ENCODE data around the gene ADGRV1. TPM values are rescaled to one million over a fixed set of nuclear protein-coding genes. Genes with fewer than 3 reads are reported as not detected.
A peak's percentile ranks its signal among the peaks of the same experiment; 100 is the strongest.

The ADGRV1 gene
- polyA plus RNA-seq, 1 donor from 2014 or later, result not detected

DNA sequence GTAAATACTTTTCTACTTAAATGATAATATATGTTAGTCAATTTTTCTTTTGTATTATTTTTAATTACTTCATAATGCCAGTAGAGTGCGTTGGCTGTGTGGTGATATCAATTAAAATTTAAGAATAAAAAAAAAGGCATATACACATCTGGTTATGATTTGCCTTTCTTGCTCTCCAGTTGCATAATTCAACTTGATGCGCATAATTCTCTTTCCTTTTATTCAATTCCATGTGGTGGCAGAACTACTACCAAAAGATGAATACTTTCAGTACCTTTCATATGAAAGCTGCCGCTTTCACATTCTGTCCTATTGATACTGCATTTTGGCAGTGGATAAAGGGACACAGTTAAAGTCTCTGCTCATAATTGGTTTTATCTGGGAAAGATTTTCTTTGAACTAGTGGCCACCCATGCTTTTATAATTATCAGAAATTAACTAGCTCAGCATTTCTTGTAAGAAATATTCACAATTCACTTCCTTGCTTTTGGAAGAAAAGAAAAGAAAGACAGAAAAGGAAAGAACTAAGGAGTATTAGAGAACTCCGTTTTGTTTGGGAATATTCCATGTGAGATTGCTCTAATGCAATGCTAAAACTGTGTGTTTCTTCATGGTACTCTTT, 12.3 kb upstream of the ADGRV1 start:
- Mint-ChIP-seq H3K36me3 (no peaks in the 10 kb centered on the region), H3K27ac (no peak overlapping the region), H3K27me3 (peaks cover 16% of the 10 kb centered on the region), H3K4me1 (peaks cover 0 to 3% (median 0%) of the 10 kb centered on the region in 3 donors), H3K4me3 (no peak overlapping the region), H3K9me3 (no peaks in the 10 kb centered on the region)

GRCh38 chr5:90547072-90547536, 11.5 kb upstream of the ADGRV1 start:
- no peak overlapping the region for H3K27ac Mint-ChIP-seq
- H3K27me3 Mint-ChIP-seq, result peaks cover 16% of the 10 kb centered on the region
- H3K4me1 Mint-ChIP-seq, result peaks cover 0 to 7% (median 3%) of the 10 kb centered on the region in 3 donors
- no peaks in the 10 kb centered on the region for H3K9me3 Mint-ChIP-seq
- no peak overlapping the region for H3K4me3 Mint-ChIP-seq
- H3K36me3 Mint-ChIP-seq, result no peaks in the 10 kb centered on the region

- no peaks in the 10 kb centered on the region for H3K36me3 Mint-ChIP-seq
- peaks cover 16% of the 10 kb centered on the region for H3K27me3 Mint-ChIP-seq
- H3K9me3 Mint-ChIP-seq, result no peaks in the 10 kb centered on the region
- H3K4me3 Mint-ChIP-seq, result no peak overlapping the region
- H3K27ac Mint-ChIP-seq, result no peak overlapping the region
- H3K4me1 Mint-ChIP-seq, result peaks cover 0 to 7% (median 3%) of the 10 kb centered on the region in 3 donors
Observed at GRCh38 chr5:90548069-90548593, 10.5 kb upstream of the ADGRV1 start.

DNA sequence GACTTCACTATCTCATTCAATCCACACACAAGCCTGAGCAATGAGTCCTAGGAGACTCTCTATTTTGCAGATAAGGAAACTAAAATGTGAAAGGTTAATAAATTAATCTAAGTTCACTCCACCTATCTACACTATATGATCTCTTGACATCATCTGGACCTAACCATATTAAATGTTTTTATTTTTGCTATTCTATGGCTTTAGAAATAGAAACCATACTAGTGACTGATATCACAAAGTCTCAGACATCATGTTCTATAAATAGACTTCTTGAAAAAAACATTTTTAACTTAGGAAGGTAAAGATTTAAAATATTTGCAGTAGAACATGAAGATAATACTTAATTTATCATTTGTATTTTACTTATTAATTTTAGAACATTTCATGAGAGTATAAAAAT, 9.4 kb upstream of the ADGRV1 start:
- H3K27ac Mint-ChIP-seq, result no peak overlapping the region
- H3K27me3 Mint-ChIP-seq, result peaks cover 16% of the 10 kb centered on the region
- peaks cover 0 to 7% (median 3%) of the 10 kb centered on the region in 3 donors for H3K4me1 Mint-ChIP-seq
- no peak overlapping the region for H3K4me3 Mint-ChIP-seq
- H3K9me3 Mint-ChIP-seq, result no peaks in the 10 kb centered on the region
- H3K36me3 Mint-ChIP-seq, result peaks cover 2% of the 10 kb centered on the region

DNA sequence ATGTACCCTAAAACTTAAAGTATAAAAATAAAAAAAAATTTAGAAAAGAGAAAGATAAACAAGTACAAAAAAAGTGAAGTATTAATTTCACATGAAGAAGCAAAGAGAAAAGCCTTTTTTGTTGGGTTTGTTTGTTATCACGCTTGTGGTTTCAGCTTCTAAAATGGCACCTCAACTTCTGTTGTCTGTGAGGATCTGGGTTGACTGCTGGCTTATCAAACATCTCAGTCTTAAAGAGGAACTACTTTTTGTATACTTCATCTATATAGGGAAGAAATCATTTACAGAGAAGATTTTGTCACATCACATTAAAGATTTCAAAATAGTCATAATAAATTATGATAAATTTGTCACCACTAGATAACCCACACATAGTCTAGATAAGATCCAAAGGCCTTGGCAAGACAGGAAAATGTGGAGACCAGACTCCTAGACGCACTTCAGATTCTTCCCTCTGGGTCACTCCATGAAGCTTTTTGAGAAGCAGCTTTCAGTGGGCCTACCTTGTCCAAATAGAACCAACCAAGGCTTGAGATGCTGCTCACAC, 8.8 kb upstream of the ADGRV1 start:
- no peak overlapping the region for H3K4me3 Mint-ChIP-seq
- H3K9me3 Mint-ChIP-seq, result no peaks in the 10 kb centered on the region
- H3K36me3 Mint-ChIP-seq, result peaks cover 2% of the 10 kb centered on the region
- H3K27ac Mint-ChIP-seq, result no peak overlapping the region
- H3K4me1 Mint-ChIP-seq, result peaks cover 0 to 7% (median 3%) of the 10 kb centered on the region in 3 donors
- H3K27me3 Mint-ChIP-seq, result peaks cover 19% of the 10 kb centered on the region

DNA sequence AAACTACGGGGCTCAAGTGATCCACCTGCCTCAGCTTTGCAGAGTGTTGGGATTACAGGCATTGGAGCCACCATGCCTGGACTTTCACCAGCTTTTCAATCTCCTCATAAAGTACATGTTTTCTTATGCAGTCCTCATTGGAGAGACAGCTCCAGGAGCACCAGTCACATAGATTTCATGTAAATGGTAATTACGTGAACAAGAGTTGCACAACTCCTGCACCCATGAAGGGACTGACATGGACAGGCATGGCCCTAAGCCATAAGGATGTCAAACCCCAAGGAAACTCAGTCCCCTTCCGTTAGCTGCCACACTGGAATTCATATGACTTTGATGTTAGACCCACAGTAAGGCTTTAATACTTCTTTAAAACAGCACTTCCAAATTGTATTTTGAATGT, 7.6 kb upstream of the ADGRV1 start:
- Mint-ChIP-seq H3K27me3 (peaks cover 18% of the 10 kb centered on the region), H3K4me1 (peaks cover 0 to 7% (median 3%) of the 10 kb centered on the region in 3 donors), H3K36me3 (peaks cover 2% of the 10 kb centered on the region), H3K4me3 (no peak overlapping the region), H3K27ac (no peak overlapping the region), H3K9me3 (no peaks in the 10 kb centered on the region)

DNA sequence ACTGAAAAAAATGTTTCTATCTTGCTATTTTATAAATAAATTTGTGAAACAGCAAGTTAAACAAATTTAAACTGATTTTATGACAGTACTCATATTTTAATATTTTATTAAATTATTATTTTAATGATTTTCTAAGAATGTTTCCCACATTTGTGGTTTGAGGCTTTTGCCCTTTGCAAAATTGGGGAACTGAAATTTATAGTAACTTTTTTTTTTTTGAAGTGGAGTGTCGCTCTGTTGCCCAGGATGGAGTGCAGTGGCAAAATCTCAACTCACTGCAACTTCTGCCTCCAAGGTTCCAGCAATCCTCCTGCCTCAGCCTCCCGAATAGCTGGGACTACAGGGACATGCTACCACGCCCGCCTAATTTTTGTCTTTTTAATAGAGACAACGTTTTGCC, 7.2 kb upstream of the ADGRV1 start:
- H3K27ac Mint-ChIP-seq, result peak overlapping the region in 1 of 3 donors; percentile 14
- peaks cover 2% of the 10 kb centered on the region for H3K36me3 Mint-ChIP-seq

DNA sequence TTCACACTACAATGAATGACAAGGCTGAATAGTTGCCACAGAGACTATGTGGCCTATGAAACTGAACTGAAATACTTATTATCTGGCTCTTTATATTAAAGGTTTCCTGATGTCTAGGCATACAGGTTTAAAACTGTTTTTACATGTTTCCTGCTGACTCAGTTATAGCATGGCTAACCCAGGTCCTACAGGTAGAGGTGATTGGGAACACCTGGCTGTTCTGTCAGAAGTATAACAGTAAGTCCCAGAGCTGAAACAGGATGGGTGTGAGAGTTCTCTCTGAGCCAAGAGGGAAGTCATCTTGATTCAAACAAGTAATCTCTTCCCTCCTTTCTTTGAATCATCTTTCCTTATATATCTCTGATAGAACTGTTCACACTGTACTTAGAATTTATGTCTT, 4.9 kb upstream of the ADGRV1 start:
- Mint-ChIP-seq H3K9me3 (no peaks in the 10 kb centered on the region), H3K4me1 (peaks cover 4 to 12% (median 6%) of the 10 kb centered on the region in 3 donors), H3K27ac (no peak overlapping the region), H3K27me3 (peaks cover 32% of the 10 kb centered on the region), H3K36me3 (peaks cover 2% of the 10 kb centered on the region), H3K4me3 (no peak overlapping the region)

More for the DNA sequence above, 7.2 kb upstream of the ADGRV1 start:
- Mint-ChIP-seq H3K27me3 (peaks cover 20% of the 10 kb centered on the region), H3K4me3 (no peak overlapping the region), H3K4me1 (peaks cover 0 to 7% (median 3%) of the 10 kb centered on the region in 3 donors), H3K9me3 (no peaks in the 10 kb centered on the region)

DNA sequence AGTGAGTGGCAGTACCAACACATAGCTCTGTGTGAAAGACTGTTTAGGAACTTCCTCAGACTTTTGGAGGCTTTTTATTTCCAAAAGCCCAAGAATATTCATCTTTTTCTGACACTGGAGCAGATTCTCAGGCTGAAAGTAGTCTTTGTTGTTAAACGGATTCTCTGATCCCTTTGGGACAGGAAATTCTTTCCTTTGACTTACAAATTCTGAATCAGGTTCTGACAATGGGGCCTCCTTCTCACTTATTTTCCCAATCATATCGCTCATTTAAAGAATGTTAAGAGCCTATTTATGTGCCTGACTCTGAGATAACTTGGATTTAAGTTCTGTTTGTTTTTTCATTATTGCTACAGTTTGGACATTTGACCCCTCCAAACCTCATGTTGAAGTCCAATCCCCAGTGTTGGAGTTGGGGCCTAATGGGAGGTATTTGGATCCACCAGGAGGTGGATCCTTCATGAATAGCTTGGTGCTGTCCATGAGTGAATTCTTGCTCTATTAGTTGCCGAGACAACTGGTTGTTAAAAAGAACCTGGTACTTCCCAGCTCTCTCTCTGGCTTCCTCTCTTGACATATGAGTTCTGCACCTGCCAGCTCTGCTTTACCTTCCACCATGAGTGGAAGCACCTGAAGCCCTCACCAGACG, 4.1 kb upstream of the ADGRV1 start:
- H3K27me3 Mint-ChIP-seq, result peaks cover 34% of the 10 kb centered on the region
- no peaks in the 10 kb centered on the region for H3K9me3 Mint-ChIP-seq
- no peak overlapping the region for H3K4me3 Mint-ChIP-seq
- H3K27ac Mint-ChIP-seq, result no peak overlapping the region
- H3K4me1 Mint-ChIP-seq, result peaks cover 4 to 15% (median 7%) of the 10 kb centered on the region in 3 donors
- H3K36me3 Mint-ChIP-seq, result peaks cover 2% of the 10 kb centered on the region

DNA sequence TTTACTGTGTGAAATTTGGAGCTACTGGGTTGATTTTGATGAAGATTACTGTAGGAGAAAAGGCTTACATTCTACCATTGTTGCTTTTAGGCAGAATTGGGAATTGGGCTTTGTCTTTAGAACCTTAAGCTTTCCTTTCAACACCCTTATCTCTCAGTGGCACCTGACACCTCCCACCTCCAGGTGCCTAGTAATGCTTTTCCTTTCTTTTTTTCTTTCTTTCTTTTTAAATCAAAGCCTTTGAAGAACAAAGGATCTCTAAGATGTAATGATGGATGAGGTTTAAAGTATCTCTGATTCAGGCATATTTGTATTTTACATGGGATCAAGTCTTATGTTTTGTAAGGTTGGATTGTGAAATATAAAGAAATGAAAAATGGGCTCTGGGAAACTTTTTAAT, 2.9 kb upstream of the ADGRV1 start:
- Mint-ChIP-seq H3K4me3 (no peak overlapping the region), H3K4me1 (peaks cover 4 to 15% (median 7%) of the 10 kb centered on the region in 3 donors), H3K27ac (no peak overlapping the region), H3K9me3 (no peaks in the 10 kb centered on the region), H3K36me3 (peaks cover 2% of the 10 kb centered on the region), H3K27me3 (peaks cover 32% of the 10 kb centered on the region)

DNA sequence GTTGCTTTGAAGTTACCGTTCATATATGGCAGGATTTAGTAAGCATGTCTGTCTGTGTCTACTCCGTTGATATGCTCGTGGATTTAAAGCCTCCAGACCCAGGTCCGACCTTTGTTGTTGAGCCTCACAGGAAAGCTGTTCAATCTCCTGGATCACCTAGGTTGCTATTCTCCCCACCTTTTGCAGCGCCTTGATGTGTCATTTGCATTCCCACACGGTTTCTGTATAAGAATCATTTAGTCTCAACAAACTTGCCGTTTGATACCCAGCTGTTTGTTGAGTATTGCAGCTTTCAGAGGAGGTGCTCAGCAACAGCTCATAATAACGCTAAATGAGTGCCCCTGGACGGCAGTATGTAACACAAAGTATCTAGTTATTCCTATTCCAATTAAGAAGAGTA, 1.2 kb upstream of the ADGRV1 start:
- peaks cover 40% of the 10 kb centered on the region for H3K27me3 Mint-ChIP-seq
- H3K9me3 Mint-ChIP-seq, result no peaks in the 10 kb centered on the region
- H3K27ac Mint-ChIP-seq, result no peak overlapping the region
- peaks cover 4 to 9% (median 4%) of the 10 kb centered on the region in 3 donors for H3K4me1 Mint-ChIP-seq
- H3K4me3 Mint-ChIP-seq, result no peak overlapping the region
- peaks cover 2% of the 10 kb centered on the region for H3K36me3 Mint-ChIP-seq

GRCh38 chr5:90557871-90558270, 726 bp upstream of the ADGRV1 start:
- Mint-ChIP-seq H3K27me3 (peaks cover 38% of the 10 kb centered on the region), H3K27ac (no peak overlapping the region), H3K36me3 (peaks cover 2% of the 10 kb centered on the region), H3K9me3 (no peaks in the 10 kb centered on the region), H3K4me3 (peak overlapping the region in 2 of 4 donors; percentile 47 to 78), H3K4me1 (peaks cover 4 to 9% (median 4%) of the 10 kb centered on the region in 3 donors)

DNA sequence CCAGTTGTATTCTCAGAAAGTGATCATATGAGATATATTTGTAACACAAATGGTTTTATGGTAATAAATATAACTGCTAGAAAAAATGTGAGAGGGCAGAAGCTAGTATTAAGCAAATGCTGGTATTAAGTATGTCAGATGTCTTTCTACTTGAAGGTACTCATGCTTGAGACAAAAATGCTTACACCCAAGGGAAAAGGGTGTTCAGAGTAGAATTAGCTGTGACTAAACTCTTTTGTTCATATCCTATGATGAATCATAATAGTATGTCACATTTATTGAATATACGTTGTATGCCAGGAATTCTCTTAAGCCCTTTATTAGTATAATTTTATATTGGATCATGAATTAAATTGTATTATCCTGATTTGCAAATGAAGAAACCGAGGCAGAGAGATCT, 2.2 kb downstream of the ADGRV1 start:
- Mint-ChIP-seq H3K9me3 (no peaks in the 10 kb centered on the region), H3K4me1 (peaks cover 4 to 9% (median 4%) of the 10 kb centered on the region in 3 donors), H3K36me3 (peaks cover 2% of the 10 kb centered on the region), H3K4me3 (no peak overlapping the region), H3K27me3 (peaks cover 36% of the 10 kb centered on the region), H3K27ac (no peak overlapping the region)

DNA sequence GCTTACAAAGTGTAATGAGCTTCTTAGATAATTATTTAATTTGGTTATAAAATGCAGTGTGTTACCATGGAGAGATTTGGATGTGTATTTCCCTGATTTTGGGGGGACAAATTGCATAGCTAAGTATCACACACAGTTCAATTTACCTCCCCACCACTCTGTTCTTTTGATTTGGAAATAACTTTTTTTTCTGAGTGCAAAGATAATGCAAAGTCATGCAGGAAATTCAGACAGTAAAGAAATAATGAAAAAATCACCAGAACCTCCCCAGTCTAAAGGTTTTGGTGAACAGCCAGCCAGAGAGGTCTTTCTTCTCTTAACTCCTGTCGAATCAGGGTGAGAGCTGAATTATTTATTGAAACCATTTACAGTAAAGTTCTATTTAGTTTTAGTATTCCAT, 3.2 kb downstream of the ADGRV1 start:
- no peaks in the 10 kb centered on the region for H3K9me3 Mint-ChIP-seq
- no peak overlapping the region for H3K4me3 Mint-ChIP-seq
- H3K4me1 Mint-ChIP-seq, result peaks cover 4 to 9% (median 4%) of the 10 kb centered on the region in 3 donors
- H3K27ac Mint-ChIP-seq, result no peak overlapping the region
- peaks cover 31% of the 10 kb centered on the region for H3K27me3 Mint-ChIP-seq
- H3K36me3 Mint-ChIP-seq, result peaks cover 2% of the 10 kb centered on the region

DNA sequence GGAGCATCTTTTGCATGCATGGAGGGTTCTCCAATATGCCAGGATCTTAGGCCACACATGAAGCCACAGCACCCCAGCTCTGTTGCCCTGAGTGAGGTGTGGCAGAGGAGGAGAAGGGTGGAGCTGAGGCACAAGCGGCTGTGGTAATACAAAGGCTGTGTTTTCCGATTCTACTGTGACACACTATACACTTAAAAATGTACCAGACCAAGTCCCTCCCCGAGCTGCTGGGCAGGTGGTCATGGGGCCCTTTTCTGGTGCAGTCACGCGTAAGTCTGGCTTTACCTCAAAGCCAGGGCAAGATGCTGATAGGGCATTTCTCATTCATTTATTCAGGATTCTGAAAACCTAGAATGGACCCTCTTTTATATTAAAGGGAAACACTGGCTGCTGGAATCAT, 3.7 kb downstream of the ADGRV1 start:
- Mint-ChIP-seq H3K4me1 (peaks cover 4 to 9% (median 4%) of the 10 kb centered on the region in 3 donors), H3K27ac (no peak overlapping the region)

More for the DNA sequence above, 3.7 kb downstream of the ADGRV1 start:
- no peak overlapping the region for H3K4me3 Mint-ChIP-seq
- peaks cover 29% of the 10 kb centered on the region for H3K27me3 Mint-ChIP-seq
- no peaks in the 10 kb centered on the region for H3K9me3 Mint-ChIP-seq
- H3K36me3 Mint-ChIP-seq, result peaks cover 2% of the 10 kb centered on the region

Data from IgD-negative memory B cell (primary cell).